ENCODE data around the gene OR1A1.
"Not testable (repeated sequence)": the region's sequence is repeated elsewhere in the genome, so short reads cannot be mapped to it uniquely, and the experiment has no call there.

Gene OR1A1

GRCh38 chr17:3207367-3207766 is at the start of gene OR1A1:
Gene OR1A1, plus strand, starts transcription at chr17:3207667. Its CDS starts 7,954 bp downstream, at chr17:3215621.
- DNase-seq, result no peak

GRCh38 chr17:3167574-3167973 is 39.9 kb upstream of the OR1A1 start:
- DNase-seq, result no peak

- DNase-seq, result peak; percentile 33
Measured at GRCh38 chr17:3189961-3190360, 17.5 kb upstream of the OR1A1 start.

GRCh38 chr17:3197219-3197618 is 10.2 kb upstream of the OR1A1 start, which contains the start of gene OR1A2:
Gene OR1A2, plus strand, starts transcription at chr17:3197519. Its CDS starts 0 bp downstream, at chr17:3197519.
- no peak for DNase-seq

- no peak for DNase-seq
Measured at GRCh38 chr17:3208484-3208883, 1.0 kb downstream of the OR1A1 start.

GRCh38 chr17:3213001-3213400 is 5.5 kb downstream of the OR1A1 start:
- DNase-seq, result no peak

GRCh38 chr17:3213587-3213986 is 6.1 kb downstream of the OR1A1 start:
- no peak for DNase-seq

- not testable (repeated sequence) for DNase-seq
Measured at GRCh38 chr17:3219978-3220377, 12.5 kb downstream of the OR1A1 start.

- peak; percentile 1 for DNase-seq
Measured at GRCh38 chr17:3221850-3222249, 14.4 kb downstream of the OR1A1 start.

GRCh38 chr17:3222505-3222904 is 15.0 kb downstream of the OR1A1 start:
- DNase-seq, result no peak

GRCh38 chr17:3224721-3225352 is 17.4 kb downstream of the OR1A1 start:
- DNase-seq, result not testable (repeated sequence)

- not testable (repeated sequence) for DNase-seq
Measured at GRCh38 chr17:3232300-3232699, 24.8 kb downstream of the OR1A1 start.

GRCh38 chr17:3238685-3239084 is 31.2 kb downstream of the OR1A1 start:
- DNase-seq, result peak; percentile 30

GRCh38 chr17:3241044-3241443 is 33.6 kb downstream of the OR1A1 start:
- not testable (repeated sequence) for DNase-seq

GRCh38 chr17:3244841-3245240 is 37.4 kb downstream of the OR1A1 start:
- not testable (repeated sequence) for DNase-seq

GRCh38 chr17:3249013-3249412 is 41.5 kb downstream of the OR1A1 start:
- not testable (repeated sequence) for DNase-seq

GRCh38 chr17:3256575-3256974 is 49.1 kb downstream of the OR1A1 start:
- DNase-seq, result no peak

GRCh38 chr17:3260163-3260562 is 52.7 kb downstream of the OR1A1 start:
- no peak for DNase-seq

GRCh38 chr17:3260600-3260999 is 53.1 kb downstream of the OR1A1 start:
- no peak for DNase-seq

Data from hematopoietic multipotent progenitor cell treated with erythropoietin and hydrocortisone succinate and interleukin-3 and kit ligand, for 6 days (in vitro differentiated cells).